ENCODE data around the gene MUC4. TPM values are rescaled to one million over a fixed set of nuclear protein-coding genes. Genes with fewer than 3 reads are reported as not detected.

Gene MUC4
- total RNA-seq, 1 donor from 2014 or later: not detected

DNA sequence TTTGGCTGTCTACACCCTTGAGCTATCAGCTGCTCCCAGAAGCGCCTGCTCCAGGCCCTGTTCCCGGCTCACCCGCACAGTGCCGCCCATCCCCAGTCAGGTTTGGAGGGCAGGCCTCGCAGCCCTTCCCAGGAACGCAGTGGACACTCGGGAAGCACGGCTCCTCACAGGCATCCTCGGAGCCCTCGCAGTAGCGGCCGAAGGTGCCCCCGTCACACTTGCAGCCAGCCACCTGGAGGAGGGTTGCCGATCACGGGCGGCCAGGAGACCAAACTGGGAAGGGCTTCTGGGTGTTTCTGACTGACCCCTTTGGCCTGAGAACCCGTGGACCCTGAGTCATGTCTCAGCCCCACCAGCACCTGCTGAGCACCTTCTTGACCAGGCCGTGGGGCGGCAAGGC is 57.6 kb downstream of the MUC4 start:
- H3K9me3 Mint-ChIP-seq (ENCODE audit: low read depth): no peaks in the 10 kb centered on the region
- H3K27me3 Mint-ChIP-seq (ENCODE audit: low read depth): peaks cover 18% of the 10 kb centered on the region
- TF ChIP-seq, protein P1, sequence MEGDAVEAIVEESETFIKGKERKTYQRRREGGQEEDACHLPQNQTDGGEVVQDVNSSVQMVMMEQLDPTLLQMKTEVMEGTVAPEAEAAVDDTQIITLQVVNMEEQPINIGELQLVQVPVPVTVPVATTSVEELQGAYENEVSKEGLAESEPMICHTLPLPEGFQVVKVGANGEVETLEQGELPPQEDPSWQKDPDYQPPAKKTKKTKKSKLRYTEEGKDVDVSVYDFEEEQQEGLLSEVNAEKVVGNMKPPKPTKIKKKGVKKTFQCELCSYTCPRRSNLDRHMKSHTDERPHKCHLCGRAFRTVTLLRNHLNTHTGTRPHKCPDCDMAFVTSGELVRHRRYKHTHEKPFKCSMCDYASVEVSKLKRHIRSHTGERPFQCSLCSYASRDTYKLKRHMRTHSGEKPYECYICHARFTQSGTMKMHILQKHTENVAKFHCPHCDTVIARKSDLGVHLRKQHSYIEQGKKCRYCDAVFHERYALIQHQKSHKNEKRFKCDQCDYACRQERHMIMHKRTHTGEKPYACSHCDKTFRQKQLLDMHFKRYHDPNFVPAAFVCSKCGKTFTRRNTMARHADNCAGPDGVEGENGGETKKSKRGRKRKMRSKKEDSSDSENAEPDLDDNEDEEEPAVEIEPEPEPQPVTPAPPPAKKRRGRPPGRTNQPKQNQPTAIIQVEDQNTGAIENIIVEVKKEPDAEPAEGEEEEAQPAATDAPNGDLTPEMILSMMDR (IDR thresholded peaks at IDR 0.05): no peak
- DNase-seq (ENCODE audit: low spot score): peak; percentile 75
- H3K4me3 Mint-ChIP-seq (ENCODE audit: unreplicated experiment): no peak overlapping the region
- H3K27ac Mint-ChIP-seq (ENCODE audit: unreplicated experiment): no peak overlapping the region
- H3K36me3 Mint-ChIP-seq (ENCODE audit: low read depth): no peaks in the 10 kb centered on the region
- no peaks in the 10 kb centered on the region for H3K4me1 Mint-ChIP-seq (ENCODE audit: low read depth)

DNA sequence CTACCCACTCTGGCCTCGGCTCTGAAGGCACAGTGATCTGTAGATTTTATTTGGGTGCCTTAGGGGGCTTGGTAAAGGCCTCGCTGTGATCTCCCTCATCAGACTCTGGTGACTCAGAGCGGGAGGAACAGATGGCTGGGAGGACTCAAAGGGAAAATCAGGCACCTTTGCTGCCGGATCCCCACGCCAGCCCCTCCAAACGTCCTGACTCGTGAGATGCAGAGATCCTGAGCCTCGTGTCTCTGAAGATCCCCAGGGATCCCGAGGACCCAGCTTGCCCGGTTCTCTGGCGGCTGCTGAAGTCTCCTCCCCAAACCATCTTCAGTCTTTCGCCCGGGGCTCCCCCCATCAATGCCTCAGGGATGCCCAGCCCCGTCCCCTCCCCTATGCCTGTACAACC is 58.1 kb downstream of the MUC4 start:
- no peak overlapping the region for H3K27ac Mint-ChIP-seq (ENCODE audit: unreplicated experiment)

DNA sequence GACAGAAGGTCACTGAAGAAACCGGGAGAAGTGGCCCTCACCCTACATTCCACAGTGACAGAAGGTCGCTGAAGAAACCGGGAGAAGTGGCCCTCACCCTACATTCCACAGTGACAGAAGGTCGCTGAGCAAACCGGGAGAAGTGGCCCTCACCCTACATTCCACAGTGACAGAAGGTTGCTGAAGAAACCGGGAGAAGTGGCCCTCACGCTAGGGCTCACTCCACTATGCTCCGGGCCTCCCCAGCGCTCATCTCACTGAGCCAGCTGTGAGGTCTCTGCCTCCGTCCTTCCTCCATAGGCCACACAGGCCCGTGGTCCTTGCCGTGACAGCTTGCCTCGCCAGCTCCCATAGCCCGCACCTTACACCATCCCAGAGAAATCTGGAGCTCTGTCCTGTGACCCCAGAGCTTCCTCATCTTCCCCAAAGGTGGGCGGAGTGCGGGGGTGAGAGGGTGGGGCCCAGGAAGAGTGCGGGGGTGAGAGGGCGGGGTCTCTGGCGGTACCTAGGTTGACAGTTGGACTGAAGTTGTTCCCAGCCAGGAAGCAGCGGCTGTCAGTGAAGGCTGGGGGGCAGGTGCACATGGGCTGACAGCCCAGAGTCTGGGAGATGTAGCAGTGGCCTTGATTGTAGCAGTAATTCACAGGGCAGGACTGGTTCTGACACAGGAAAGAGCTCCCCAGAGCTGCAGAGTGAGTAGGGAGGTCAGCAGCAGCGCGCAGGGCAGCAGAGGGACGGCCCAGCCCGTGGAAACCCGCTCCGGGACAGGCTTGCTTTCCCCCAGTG is 59.0 kb downstream of the MUC4 start:
- Mint-ChIP-seq H3K36me3 (ENCODE audit: low read depth) (peaks cover 2% of the 10 kb centered on the region), H3K4me1 (ENCODE audit: low read depth) (no peaks in the 10 kb centered on the region), H3K4me3 (ENCODE audit: unreplicated experiment) (no peak overlapping the region), H3K27me3 (ENCODE audit: low read depth) (peaks cover 16% of the 10 kb centered on the region), H3K9me3 (ENCODE audit: low read depth) (no peaks in the 10 kb centered on the region), H3K27ac (ENCODE audit: unreplicated experiment) (no peak overlapping the region)
- TF ChIP-seq, protein P1 (IDR thresholded peaks at IDR 0.05): no peak
- no peak for DNase-seq (ENCODE audit: low spot score)

More for the DNA sequence above, 58.1 kb downstream of the MUC4 start:
- Mint-ChIP-seq H3K9me3 (ENCODE audit: low read depth) (no peaks in the 10 kb centered on the region), H3K4me3 (ENCODE audit: unreplicated experiment) (no peak overlapping the region), H3K27me3 (ENCODE audit: low read depth) (peaks cover 18% of the 10 kb centered on the region), H3K4me1 (ENCODE audit: low read depth) (no peaks in the 10 kb centered on the region), H3K36me3 (ENCODE audit: low read depth) (peaks cover 1% of the 10 kb centered on the region)
- peak; percentile 57 for DNase-seq (ENCODE audit: low spot score)
- TF ChIP-seq, protein P1 (IDR thresholded peaks at IDR 0.05): no peak

DNA sequence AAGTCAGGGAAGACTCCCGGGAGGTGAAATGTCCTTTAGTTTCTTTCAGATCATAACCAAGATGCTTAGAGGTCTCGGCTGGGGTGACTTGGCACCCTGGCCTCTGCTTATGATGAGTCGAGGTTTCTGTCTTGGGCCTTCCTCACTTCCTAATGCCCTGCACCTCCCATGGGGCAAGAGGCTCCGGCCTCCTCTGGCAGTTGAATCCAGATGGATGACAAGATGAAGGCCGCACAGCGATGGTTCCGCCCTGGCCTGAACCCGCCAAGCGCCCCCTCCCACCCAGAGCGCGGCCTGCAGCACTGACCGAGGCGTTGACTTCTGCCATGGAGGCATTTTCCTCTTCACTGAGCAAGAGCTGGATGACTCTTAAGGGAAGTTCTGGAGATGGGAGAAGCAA is 59.7 kb downstream of the MUC4 start:
- H3K9me3 Mint-ChIP-seq (ENCODE audit: low read depth): no peaks in the 10 kb centered on the region
- peaks cover 16% of the 10 kb centered on the region for H3K27me3 Mint-ChIP-seq (ENCODE audit: low read depth)
- no peak overlapping the region for H3K27ac Mint-ChIP-seq (ENCODE audit: unreplicated experiment)
- H3K4me1 Mint-ChIP-seq (ENCODE audit: low read depth): no peaks in the 10 kb centered on the region
- no peak overlapping the region for H3K4me3 Mint-ChIP-seq (ENCODE audit: unreplicated experiment)
- DNase-seq (ENCODE audit: low spot score): no peak
- H3K36me3 Mint-ChIP-seq (ENCODE audit: low read depth): peaks cover 2% of the 10 kb centered on the region
- TF ChIP-seq, protein P1 (IDR thresholded peaks at IDR 0.05): no peak

DNA sequence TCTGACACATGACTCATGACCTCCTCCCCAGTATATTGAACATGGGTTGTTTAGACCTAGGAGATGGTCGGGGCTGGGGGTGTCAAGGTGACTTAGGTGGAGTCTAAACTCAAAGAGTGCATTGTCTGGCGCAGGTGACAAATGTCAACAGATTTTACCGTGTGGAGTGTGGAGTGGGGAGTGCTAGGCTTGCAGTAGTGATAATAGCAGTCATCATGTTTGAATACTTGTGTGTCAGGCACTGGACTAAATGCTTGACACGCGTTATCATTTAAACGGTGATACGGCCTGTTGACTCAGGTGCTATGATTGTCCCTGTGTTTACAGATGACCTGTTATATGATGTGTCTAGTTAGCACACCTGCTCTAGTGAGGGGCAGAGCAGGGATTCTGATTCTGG is 60.2 kb downstream of the MUC4 start:
- no peak overlapping the region for H3K4me3 Mint-ChIP-seq (ENCODE audit: unreplicated experiment)
- peaks cover 13% of the 10 kb centered on the region for H3K27me3 Mint-ChIP-seq (ENCODE audit: low read depth)
- H3K27ac Mint-ChIP-seq (ENCODE audit: unreplicated experiment): no peak overlapping the region
- peaks cover 2% of the 10 kb centered on the region for H3K36me3 Mint-ChIP-seq (ENCODE audit: low read depth)
- no peaks in the 10 kb centered on the region for H3K9me3 Mint-ChIP-seq (ENCODE audit: low read depth)
- no peaks in the 10 kb centered on the region for H3K4me1 Mint-ChIP-seq (ENCODE audit: low read depth)
- DNase-seq (ENCODE audit: low spot score): peak; percentile 26
- TF ChIP-seq, protein P1 (IDR thresholded peaks at IDR 0.05): no peak

Data from chondrocyte (in vitro differentiated cells).